GM18511 (cell line): Measurements from ENCODE around the gene INTS6L.
"Not testable (repeated sequence)": the region's sequence is repeated elsewhere in the genome, so short reads cannot be mapped to it uniquely, and the experiment has no call there.

Source experiments
- ATAC-seq: cut with Tn5 transposase; IDR thresholded peaks from one replicate; pipeline ENCODE4 v1.9.1; 2021; ENCODE audit warnings: mild to moderate bottlenecking, moderate library complexity; ENCODE audit not compliant: unreplicated experiment

The INTS6L gene

GRCh38 chrX:135522878-135523693 lies 2.6 kb downstream of the INTS6L start:
- no peak for ATAC-seq

DNA sequence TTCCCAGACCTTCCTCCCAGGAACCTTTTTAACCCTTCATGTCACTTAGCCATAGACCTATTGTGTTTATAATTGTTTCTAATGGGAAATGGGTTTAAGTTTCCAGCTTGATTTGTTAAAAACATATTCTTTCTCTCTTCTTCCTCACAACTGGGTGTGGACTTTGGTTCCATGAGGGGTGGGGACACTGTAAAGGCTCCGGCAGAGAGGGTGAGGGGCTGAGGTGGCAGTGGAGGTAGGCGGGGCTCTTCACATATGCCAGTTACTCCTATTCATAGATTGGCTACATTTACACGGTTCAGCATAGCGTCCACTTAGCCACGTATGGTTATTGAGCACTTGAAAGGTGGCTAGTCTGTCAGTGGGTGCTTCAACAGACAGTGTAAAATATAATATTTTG lies 7.8 kb downstream of the INTS6L start:
- ATAC-seq, result no peak

DNA sequence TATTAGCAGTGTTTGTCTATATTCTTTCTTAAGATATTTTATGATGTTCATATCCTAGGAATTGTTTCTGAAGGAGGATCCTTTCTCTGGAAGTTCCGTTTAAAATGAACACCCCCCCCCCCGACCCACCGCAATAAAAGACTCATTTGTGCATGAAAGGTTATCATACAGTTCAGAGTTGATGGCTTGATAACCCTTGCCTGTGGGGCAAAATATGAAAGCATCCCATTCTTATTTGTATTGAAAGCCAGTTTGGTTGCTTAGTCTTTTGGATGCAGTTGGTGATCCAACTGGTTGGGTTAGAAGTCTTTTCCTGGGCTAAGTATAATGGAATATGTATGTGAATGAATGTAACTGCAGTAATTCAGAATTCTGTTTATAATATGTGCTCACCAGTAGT lies 8.3 kb downstream of the INTS6L start:
- no peak for ATAC-seq

DNA sequence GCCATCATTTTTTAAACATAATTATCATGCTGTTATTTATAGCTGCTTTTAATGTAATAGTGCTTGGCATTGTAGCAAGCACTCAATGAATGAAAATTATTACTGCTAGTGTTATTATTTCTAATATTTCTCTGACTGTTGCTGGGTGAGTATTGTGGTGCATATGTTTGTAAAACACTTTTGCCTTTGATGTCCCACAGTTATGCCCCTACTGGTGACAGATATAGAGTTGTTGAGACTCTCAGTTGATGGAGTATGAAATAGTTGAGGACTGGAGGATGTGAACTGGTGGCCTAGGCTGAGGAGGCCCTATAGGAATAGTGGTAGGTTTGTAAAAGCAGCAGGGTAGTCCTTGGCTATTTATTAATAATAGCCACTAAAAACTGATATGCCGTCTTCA lies 9.6 kb downstream of the INTS6L start:
- no peak for ATAC-seq

- ATAC-seq, result no peak
These were observed 11.4 kb downstream of the INTS6L start for GRCh38 chrX:135531813-135532212.

DNA sequence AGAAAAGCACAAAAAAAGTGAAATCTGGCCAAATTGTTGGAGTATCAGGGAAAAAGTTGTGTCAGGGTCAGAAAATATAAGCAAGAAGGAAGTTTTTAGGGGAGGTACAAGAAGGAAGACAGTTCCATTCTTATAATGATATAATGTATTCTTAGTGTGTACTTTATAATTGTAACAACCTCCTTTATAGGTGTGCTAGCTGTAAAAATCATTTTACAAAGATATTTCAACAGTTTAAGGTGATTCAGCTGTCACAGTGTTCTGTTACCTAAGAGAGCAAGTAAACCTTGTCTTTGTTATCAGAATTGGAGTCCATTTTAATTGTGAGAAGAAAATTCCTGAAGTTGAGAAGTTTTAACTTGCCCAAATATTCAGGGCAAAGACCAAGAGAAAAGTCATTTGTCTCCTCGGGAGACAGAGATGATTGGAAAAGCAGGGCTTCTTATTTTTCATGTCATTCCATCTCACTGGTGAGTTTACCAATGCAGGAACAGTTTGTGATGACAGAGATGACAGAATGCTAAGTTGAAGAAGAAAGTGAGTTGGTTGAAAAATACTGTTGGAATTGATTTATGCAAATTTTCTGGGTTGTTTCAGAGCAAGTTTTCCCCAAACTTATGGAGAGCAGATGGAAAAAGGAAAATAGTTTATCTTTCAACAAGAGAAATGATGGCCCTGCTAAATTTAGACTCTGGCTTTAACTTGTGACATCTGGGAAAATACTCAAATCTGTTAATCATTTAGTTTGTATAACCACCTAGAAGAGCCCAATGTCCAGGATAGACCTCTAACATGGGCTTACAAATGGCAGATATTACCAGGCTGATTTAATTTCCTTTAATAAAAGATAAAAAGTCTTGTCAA lies 14.8 kb downstream of the INTS6L start:
- no peak for ATAC-seq

- ATAC-seq, result peak; percentile 65
These were observed 16.4 kb downstream of the INTS6L start for GRCh38 chrX:135536877-135537276.

DNA sequence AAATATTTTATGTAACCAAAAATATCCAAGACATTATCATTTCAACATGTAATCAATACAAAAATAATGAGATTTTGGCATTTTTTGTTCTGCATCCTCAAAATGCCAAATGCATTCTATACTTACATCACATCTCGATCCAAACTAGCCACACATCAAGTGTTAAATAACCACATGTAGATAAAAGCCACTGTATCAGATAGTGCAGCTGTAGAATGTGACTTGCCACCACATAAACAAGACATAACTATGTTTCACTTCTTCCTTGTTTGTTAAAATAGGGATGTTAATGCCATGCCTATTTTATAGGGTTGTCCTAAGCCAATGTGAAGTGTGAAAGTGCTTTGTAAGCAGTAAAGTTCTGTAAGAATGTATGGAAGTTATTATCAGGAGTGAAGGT lies 20.9 kb downstream of the INTS6L start:
- no peak for ATAC-seq

DNA sequence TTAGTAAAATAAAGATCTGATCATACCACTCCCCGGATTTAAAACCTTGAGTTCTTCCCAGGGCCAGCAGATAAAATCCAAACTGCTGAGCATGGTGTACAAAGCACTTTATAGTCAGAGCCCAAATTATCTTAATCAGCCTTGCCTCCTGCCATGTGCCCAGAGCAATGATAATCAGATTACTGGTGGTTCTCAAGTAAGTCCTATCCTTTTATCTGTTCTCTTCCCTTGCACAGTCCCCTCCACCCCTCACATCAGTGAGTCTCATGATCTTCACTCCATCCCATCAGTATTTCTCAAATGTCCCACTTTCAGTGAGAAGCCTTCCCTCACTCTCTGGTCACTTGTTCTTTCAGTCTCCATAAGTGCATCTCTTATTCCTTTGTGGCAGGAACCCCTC lies 22.7 kb downstream of the INTS6L start:
- no peak for ATAC-seq

DNA sequence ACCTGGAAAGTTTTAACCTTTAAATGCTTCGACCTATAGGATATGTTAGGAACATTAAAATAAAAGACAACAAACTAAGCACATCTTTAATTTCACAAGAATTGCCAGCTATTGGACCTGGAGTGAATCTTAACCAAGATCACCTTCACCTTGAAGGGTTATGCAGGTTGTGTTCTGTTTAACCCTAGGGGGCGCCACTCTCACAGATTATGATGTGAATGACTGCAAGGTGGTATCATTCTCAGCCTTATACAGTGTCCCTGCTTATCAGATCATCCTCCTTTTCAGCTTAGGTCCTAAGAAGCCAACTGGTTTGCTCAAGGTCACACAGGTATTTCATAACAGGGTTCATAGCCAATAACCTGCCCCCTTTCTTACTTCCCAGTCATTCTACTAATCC lies 23.5 kb downstream of the INTS6L start:
- ATAC-seq, result peak; percentile 62

GRCh38 chrX:135544338-135544948 lies 24.0 kb downstream of the INTS6L start:
- ATAC-seq, result peak; percentile 77

DNA sequence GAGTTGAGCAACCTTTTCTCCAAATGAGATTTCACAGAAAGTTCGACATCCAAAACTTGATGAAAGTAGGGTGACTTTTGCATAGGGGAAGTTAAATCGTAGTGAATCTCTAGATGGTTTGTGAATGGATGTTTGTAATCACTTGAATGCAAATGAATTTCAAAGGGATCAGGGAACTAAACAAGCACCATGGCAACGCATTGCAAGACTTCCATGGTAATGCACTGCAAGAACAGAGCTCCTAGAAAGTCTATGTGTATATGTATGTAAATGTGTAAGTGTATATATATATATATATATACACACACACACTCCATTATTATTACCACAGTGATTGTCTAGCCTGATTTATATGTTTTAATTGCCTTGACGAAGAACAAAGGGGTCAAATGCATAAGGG lies 27.3 kb downstream of the INTS6L start:
- no peak for ATAC-seq

- no peak for ATAC-seq
These were observed 29.1 kb downstream of the INTS6L start for GRCh38 chrX:135549519-135549918.

- ATAC-seq, result peak; percentile 79
These were observed 35.6 kb downstream of the INTS6L start for GRCh38 chrX:135556055-135556454.

- no peak for ATAC-seq
These were observed 36.9 kb downstream of the INTS6L start for GRCh38 chrX:135557344-135557743.

GRCh38 chrX:135572436-135572835 lies 52.0 kb downstream of the INTS6L start:
- ATAC-seq, result no peak

DNA sequence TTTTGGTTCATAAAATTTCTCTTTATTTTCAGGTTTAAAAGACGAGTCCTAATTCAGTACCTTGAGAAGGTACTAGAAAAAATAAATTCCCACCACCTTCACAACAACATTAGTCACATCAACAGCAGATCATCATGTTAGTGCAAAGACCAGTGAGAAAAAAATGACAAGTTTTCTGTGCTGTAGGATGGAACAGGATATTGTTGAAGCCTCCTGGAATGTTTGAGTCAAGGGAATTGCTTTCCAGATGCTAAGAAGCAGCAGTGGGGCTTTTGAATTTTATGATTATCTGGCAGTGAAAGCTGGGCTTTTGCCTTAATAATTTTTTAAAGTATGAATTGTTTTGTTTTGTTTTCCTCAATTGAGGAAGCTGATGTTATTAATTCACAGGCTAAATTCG lies 61.0 kb downstream of the INTS6L start:
- no peak for ATAC-seq

GRCh38 chrX:135585153-135585552 lies 64.7 kb downstream of the INTS6L start:
- no peak for ATAC-seq

DNA sequence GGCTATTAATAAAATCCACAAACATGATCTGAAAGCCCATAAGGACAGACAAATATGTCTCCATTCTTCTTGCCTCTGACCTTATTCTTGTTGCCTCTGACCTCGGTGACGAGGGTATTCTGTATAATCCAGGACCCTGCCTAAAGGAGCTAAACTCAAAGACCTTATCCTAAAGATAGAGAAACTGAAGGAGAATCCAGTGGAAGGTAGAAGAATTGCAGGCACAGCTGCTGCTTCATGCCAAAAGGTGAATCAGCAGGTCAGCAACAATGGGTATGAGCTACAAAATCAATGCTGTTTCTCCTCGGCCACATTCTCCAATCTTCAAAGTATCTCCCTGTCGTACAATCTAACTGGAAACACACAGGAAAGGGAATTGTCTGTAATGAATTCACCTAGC lies 71.4 kb downstream of the INTS6L start:
- no peak for ATAC-seq

GRCh38 chrX:135594049-135594448 lies 73.6 kb downstream of the INTS6L start:
- ATAC-seq, result not testable (repeated sequence)

GRCh38 chrX:135594453-135594852 lies 74.0 kb downstream of the INTS6L start:
- ATAC-seq, result not testable (repeated sequence)

DNA sequence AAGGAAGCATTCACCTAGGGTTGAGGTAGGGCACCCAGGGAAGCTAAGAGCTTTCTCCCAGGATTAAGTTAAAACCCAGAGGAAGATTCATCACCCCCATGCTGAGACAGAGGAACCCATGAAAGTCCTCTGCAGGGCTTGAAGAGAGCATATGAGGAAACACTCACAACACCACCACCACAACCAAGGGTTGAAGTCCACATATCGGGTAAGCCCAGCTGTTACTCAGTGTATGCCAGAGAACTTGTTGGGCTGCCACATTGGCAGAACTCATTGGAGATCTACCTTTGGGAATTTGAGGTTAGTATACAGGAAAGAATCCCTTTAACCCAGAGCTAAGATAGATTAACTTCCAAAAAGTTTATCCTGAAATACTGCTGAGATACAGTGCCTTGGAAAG lies 75.1 kb downstream of the INTS6L start:
- ATAC-seq, result no peak
